SIG-M5 treated with dmso at 0.1 percent for 504 hours (cell line): ENCODE data around the gene ABCA13.
A peak's percentile ranks its signal among the peaks of the same experiment; 100 is the strongest.
"Not testable (repeated sequence)": the region's sequence is repeated elsewhere in the genome, so short reads cannot be mapped to it uniquely, and the experiment has no call there.

ENCODE experiments used
- DNase-seq: peaks from one replicate; lab custom pipeline; 2025; ENCODE audit not compliant: unreplicated experiment; lab: John Stamatoyannopoulos, UW

ABCA13 gene, protein sequence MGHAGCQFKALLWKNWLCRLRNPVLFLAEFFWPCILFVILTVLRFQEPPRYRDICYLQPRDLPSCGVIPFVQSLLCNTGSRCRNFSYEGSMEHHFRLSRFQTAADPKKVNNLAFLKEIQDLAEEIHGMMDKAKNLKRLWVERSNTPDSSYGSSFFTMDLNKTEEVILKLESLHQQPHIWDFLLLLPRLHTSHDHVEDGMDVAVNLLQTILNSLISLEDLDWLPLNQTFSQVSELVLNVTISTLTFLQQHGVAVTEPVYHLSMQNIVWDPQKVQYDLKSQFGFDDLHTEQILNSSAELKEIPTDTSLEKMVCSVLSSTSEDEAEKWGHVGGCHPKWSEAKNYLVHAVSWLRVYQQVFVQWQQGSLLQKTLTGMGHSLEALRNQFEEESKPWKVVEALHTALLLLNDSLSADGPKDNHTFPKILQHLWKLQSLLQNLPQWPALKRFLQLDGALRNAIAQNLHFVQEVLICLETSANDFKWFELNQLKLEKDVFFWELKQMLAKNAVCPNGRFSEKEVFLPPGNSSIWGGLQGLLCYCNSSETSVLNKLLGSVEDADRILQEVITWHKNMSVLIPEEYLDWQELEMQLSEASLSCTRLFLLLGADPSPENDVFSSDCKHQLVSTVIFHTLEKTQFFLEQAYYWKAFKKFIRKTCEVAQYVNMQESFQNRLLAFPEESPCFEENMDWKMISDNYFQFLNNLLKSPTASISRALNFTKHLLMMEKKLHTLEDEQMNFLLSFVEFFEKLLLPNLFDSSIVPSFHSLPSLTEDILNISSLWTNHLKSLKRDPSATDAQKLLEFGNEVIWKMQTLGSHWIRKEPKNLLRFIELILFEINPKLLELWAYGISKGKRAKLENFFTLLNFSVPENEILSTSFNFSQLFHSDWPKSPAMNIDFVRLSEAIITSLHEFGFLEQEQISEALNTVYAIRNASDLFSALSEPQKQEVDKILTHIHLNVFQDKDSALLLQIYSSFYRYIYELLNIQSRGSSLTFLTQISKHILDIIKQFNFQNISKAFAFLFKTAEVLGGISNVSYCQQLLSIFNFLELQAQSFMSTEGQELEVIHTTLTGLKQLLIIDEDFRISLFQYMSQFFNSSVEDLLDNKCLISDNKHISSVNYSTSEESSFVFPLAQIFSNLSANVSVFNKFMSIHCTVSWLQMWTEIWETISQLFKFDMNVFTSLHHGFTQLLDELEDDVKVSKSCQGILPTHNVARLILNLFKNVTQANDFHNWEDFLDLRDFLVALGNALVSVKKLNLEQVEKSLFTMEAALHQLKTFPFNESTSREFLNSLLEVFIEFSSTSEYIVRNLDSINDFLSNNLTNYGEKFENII (N-terminal part only)

DNA sequence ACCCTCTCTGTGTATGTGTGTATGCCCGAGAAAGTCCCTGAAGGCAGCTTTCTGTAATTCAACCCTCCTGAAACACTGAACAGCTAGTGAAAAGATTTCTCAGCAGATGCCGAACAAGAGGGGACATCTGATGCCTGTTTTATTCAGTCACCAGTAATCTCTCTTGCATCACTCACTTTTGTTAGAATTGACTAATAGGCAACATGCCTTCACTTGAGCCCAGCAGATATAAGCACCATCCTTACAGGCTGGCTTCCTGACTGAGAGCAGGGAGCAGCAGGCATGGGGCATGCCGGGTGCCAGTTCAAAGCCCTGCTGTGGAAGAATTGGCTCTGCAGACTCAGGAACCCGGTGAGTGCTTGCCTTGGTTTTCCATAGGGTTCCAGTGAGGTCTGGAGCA lies at the start of gene ABCA13:
Gene ABCA13, plus strand, starts transcription at position 257 of the 400 bp plus-strand sequence. Its CDS starts 26 bp downstream, at position 283.
- peak; percentile 4 for DNase-seq

DNA sequence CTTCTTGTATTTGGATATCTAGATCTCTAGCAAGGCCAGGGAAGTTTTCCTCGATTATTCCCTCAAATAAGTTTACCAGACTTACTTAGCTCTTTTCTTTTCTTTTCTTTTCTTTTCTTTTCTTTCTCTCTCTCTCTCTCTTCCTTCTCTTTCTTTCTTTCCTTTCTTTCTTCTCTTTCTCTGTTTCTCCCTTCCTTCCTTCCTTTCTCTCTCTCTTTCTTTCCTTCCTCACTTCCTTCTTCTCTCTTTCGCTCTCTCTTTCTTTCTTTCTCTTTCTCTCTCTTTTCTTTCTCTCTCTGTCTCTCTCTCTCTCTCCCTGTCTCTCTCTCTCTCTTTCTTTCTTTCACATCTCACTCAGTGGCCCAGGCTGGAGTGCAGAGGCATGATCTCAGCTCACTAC lies 45.2 kb upstream of the ABCA13 start:
- no peak for DNase-seq

DNA sequence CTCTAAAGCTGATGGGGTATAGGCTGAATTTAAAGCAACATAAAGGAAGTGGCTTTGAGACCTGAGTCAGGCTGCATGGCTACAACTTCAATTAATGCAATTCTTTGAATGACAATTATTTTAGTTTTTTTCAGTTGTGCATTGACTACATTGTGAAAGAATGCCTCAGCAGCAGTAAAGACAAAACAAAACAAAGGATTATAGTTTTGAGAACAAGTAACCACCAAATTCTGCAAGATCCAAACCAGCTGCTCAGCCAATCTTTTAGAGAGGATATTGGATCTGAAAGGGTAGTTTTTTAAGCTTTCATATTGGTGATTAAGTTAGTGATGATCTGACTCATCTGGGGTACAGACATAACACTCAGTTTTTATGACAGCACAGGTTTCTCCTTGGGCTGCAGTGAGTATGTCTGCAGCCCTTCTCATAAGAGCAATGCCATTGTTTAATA lies 40.6 kb upstream of the ABCA13 start:
- no peak for DNase-seq

DNA sequence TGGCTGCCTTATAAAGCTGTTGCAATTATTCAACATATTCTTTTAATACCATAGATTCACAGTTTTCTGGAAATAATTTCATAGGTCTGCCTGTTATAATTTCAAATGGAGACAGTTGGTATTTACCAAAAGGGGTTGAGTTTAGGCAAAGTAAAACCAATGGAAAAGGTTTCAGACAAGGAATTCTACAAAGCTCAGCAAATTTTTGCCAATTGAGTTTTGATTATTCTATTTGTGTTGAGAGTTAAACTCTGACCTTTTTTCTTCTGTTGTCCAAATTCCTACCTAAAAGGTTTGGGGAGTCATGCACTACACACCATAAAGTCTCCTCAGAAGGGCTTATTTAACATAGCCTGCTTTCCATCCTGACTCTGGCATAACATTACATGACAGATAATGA lies 38.5 kb upstream of the ABCA13 start:
- DNase-seq = no peak

DNA sequence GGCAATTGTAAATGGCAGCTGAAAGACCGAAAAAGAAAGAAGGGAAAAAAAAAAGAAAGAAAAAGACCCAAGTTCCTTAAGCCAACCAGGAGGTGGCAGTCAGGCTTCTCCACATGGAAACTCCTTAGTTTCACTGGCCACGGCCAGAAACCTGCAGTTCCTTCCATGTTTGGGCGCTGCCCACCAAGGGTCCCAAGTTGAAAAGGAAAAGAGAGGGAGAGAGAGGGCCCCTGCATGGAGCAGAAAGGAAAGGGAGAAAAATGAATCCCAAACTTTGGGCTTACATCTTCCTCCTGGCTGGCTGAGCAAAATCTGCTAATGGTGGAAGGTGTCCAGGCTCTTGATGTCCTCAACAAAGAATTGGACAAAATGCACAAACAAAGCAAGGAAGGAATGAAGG lies 31.8 kb upstream of the ABCA13 start:
- DNase-seq = no peak

DNA sequence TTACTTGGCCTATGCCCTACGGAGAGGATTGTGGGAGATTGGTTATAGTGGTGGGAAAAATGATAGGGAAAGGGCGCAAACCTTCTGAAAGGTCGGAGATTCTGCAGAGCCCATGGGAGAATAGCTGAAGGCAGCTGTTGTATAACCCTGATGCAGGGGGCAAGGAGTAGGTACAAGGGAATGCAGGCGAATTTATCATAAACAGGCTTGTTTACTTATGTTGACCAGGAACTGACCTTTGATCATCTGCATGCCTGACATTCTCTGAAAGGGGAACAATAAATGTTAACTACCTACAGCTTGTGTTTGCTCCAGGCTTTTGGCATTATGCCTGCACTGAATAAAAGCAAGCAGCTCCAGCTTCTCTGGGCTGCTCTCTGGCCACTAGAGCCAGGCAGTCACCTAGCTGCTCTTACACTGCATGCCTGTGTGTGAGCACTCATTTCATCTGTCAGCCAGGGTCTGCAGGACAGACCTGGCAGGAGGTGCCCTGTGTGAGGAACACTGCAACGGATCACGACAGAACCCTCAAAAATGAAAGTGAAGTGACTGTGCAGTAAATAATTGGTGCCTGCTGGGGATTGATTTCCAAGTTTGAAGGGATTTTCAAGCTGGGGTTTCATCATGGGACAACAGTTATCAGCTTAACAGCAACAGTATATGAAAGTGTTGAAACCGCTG lies 31.1 kb upstream of the ABCA13 start:
- DNase-seq = peak; percentile 6

DNA sequence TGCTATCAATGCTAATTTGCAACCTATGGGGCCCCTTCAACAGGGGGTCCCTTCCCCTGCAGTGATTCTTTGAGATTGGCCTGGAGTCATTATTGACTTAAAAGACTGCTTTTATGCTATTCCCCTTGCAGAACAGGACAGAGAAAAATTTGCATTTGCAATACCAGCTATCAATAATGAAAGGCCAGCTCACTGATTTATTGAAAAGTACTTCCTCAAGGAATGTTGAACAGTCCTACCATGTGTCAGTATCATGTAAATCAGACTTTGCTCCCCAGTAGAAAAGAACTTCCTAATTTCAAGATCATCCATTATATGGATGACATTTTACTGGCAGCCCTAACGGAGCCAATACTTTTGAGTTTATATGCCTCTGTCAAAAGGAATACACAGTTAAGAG lies 29.7 kb upstream of the ABCA13 start:
- DNase-seq = no peak

DNA sequence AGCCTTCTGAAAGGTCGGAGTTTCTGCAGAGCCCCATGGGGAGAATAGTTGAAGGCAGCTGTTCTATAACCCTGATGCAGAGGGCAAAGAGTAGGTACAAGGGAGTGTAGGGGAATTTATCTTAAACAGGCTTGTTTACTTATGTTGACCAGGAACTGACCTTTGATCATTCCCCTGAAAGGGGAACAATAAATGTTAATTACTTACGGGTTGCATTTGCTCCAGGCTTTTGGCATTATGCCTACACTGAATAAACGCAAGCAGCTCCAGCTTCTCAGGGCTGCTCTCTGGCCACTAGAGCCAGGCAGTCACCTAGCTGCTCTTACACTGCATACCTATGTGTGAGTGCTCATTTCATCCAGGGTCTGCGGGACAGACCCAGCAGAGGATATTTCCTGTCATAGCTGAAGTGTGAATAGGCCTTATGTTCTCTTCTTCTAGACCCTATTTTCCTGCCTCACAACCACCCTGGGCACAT lies 26.9 kb upstream of the ABCA13 start:
- no peak for DNase-seq

DNA sequence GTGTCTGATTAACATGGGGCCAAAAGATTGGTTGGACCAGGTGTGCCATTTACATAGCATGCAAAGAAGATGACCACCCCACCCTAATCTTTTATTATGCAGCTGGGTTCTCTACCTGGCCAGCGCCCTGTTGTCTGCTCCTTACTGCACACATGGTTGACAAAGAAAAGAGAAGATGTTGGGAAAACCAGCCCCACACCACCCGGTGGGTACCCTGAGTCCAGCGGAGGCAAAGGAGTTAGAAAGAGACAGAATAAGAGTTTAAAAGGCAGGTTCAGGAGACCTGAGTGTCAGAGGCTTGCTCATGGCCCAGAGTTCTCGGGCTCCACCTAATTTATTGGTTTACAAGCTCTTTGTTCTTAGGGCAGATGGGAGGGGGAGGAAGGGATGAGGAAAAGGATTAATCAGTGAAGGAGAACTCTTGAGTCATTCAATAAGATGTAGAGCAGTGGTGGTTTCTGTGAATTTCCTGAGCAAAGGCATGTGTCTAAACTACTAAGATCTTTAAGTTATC lies 24.1 kb upstream of the ABCA13 start:
- DNase-seq = no peak

DNA sequence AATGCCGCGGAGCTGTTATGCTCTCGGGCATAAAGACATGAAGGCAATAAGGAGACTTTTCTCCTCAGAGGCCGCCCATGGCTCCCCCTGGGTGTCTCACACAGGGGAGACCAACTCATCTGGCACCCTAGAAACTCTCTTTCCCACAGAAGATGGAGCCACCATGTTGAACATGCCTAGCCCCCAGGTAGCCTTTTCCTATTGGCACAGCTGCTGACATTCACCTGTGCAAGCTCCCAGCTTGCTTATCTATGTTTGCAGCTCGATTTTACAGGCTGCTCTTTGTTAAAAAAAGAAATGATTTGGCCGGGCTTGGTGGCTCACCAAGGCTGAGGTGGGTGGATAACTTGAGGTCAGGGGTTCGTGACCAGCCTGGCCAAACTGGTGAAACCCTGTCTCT lies 23.6 kb upstream of the ABCA13 start:
- not testable (repeated sequence) for DNase-seq

DNA sequence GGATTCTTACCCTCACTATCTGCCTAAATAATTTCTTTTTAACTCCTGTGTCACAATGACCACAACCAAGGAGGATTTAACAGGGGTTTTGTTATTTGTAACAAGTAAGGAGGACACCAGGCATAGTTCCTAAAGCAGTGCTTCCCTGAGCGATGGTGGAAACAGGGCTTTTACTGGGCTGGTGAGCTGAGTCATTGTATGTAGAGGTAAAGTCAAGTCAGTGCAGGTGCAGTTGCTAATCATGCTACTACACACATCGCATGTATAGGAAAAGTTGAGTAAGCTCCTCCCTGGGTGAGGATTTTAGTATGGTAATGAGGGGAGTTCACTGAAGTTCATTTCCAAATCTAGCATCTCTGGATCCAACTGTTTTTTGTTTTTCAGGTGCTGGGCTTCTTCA lies 22.9 kb upstream of the ABCA13 start:
- no peak for DNase-seq

DNA sequence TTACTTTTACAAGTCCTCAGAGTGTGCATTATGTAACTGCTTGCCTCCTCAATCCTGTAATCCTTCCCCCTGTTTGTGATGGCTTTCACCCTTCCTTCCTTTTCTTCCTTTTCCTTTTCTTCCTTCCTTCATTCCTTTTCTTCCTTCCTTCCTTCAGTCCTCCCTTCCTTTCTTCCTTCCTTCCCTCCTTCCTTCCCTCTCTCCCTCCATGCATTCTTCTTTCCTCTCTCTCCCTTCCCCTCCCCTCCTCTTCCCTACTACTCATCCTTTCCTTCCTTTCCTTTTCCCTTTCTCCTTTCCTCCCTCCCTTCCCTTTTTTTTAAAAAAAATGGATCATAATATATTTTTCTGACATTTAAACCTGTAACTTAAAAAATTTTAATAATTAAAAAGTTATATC lies 22.2 kb upstream of the ABCA13 start:
- no peak for DNase-seq

DNA sequence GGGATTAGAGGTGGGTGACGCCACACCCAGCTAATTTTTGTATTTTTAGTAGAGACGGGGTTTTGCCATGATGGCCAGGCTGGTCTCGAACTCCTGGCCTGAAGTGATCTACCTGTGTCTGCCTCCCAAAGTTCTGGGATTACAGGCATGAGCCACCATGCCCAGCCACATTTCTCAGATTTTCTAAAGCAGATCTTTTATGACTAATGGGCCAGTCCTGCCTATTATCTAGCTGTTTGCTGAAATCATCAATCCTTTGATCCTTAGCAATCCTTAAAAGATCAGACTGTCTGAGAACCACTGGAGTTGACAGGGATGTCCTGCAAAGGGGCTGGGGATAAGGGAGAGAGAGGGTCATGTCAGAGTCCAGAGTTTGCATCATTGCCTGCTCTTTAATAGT lies 21.2 kb upstream of the ABCA13 start:
- DNase-seq = no peak

DNA sequence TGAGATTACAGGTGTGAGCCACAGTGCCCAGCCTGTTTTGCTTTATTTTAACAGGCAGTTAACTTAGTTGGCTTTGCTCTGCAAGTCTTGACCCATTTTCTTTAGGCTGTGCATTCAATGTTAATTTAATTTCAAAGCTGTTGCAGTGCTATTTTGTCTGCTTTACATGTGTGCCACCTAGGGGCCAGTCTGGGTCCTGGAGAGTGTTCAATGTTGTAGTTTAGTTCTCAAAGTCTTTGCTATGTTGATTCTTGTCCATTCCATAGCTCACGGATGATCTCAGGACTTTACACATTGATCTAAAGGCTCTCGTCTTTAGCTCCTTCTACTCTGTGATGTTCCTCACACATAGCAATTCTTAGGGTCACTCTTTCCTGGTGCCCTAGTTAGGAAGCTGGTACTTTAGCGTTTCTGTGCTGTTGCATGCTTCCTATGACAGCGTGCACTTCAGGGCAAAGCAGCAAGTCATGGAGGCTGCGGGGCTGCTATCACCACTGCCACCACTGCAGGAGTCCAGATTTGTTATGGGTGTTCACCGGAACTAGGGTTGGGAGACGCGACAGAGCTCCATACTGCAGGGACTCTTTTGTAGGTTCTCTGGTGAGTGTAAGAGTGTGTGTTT lies 16.4 kb upstream of the ABCA13 start:
- peak; percentile 53 for DNase-seq

DNA sequence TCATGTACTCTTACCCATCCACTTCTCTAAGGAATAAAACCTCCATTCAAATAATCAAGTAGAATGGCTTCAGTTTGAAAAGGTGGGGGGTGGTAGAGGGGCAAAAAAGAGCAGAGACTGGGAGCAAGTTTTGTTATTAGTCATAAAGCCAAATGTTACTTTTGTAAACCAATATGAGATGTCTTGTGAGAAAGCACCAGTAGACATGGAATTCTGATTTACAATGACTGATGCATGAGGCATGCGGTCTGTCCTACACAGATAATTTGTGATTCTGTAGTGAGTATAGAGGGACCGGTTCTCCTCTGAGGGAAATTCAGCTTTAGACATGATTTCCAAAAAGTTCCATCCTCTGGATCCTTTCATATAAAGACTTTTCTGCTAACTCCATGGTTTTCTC lies 12.9 kb upstream of the ABCA13 start:
- no peak for DNase-seq

DNA sequence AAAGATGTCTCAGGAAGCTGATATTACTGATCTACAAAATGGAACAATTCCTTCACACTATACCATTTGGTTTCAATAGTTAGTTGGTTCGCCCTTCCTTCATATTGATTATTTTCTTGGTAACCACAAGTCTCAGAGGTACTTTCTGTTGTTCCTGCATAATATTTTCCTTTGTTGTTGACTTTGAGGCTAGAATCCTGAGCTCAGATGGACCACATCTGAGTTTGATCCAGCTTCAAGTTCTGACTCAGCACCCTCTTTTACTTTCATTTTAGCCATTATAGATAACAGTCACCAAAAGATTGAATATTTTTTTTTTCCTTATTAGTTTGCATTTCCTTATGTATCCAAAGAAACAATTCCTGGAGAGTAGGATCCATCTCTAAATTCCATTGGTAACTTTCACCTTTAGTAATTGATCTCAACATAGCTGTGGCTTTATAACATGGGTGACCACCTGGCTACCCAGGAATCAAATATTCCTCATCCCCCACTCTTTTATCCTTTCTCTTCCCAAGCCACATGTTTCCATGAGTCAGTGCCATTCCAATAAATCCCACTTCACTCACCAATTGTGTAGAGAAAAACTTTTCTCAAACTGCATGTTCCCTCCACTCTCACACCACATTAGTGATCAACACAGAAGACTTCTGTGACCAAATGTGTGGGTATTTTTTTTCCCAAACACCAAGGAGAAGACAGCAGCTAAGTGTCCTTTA lies 9.7 kb upstream of the ABCA13 start:
- no peak for DNase-seq

DNA sequence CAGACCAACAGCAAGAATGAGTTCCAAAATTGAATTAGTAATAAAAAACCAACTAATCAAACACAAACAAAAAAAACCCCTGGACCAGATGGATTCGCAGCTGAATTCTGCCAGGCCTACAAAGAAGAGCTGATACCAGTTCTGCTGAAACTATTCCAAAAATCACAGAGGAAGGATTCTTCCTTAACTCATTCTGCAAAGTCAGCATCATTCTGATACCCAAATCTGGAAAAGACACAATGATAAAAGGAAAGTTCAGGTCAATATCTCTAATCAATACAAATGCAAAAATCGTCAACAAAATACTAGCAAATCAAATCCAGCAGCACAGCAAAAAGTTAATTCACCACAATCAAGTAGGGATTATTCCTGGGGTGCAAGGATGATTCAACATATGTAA lies 6.1 kb upstream of the ABCA13 start:
- DNase-seq = no peak

DNA sequence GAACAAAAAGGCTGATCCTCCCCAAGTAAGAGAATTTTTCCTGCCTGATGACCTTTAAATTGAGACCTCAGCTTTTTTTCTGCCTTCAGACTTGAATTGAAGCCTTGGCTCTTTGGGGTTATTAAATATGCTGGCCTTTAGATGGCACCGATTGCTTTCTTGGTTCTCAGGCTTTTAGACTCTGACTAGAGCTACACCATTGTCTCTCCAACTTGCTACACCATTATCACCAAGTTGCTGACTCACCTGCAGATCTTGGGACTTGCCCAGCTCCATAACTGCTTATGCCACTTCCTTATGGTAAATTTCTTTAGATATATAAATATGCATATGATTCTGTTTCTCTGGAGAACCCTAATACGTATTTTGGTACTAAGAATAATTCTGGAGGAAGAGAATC lies 3.1 kb upstream of the ABCA13 start:
- peak; percentile 2 for DNase-seq

DNA sequence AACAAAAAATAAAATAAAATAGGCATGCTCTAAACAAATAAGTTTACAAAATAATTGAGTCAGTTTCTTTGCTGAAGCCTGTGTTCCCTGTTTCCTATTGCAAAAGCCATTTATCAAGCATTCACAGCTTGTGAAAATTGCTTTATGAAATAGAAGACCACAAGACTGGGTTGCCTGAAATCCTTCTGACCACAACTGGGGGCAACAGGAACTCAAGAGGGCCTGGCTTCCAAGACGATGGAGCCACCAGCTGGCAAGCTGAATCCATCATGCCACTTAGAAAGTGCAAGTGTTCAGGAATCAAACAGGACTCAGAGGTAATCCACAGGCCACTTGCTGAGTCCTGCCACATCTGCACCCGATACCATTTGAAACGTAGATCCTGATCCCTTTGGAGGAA lies 752 bp upstream of the ABCA13 start:
- no peak for DNase-seq
